ENCODE data around the gene NSL1. TPM values are rescaled to one million over a fixed set of nuclear protein-coding genes. Genes with fewer than 3 reads are reported as not detected.
"Not testable (repeated sequence)": the region's sequence is repeated elsewhere in the genome, so short reads cannot be mapped to it uniquely, and the experiment has no call there.

NSL1 gene
- total and polyA plus RNA-seq, 11 donors, result 9.8 to 38.0 (median 24.9) TPM

DNA sequence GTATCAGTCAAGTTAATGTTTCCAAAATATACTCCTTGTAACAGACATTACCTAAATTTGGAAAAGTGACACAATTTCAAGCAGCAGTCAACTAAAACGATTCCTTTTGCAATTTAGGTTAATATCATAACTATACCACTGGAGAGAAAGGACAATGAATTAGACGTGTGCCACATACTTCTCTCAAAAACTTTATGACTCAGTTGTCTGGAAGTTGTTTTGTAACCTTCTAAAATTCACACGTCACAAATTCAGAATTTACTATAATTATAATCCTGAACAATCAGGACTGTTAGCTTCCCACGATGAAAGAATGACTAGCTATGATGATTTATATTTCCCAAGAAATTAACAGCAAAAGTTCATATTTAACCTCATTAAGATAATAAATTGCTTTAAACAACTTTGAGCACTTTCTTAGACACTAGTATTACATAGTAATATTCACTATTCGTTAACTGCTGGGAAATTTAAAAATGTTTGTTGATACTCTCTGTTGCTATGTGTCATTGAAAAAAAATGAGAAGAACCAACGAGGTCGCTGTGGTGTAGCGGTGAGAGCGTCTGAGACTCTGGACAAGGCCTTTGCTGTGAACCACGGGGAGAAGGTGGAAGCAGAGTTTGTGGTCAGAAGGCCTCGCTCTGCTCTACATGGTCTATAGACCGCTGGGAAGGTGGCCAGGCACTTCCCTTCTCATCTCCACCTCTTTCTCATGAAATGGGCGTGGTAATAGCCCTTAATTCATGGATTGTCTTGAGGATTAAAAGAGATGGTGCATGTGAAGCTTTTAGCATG, 64.0 kb downstream of the NSL1 start:
- no peak for TF ChIP-seq POLR2A (IDR thresholded peaks at IDR 0.05)
- TF ChIP-seq, protein P1, sequence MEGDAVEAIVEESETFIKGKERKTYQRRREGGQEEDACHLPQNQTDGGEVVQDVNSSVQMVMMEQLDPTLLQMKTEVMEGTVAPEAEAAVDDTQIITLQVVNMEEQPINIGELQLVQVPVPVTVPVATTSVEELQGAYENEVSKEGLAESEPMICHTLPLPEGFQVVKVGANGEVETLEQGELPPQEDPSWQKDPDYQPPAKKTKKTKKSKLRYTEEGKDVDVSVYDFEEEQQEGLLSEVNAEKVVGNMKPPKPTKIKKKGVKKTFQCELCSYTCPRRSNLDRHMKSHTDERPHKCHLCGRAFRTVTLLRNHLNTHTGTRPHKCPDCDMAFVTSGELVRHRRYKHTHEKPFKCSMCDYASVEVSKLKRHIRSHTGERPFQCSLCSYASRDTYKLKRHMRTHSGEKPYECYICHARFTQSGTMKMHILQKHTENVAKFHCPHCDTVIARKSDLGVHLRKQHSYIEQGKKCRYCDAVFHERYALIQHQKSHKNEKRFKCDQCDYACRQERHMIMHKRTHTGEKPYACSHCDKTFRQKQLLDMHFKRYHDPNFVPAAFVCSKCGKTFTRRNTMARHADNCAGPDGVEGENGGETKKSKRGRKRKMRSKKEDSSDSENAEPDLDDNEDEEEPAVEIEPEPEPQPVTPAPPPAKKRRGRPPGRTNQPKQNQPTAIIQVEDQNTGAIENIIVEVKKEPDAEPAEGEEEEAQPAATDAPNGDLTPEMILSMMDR (IDR thresholded peaks at IDR 0.05), result no peak
- Histone ChIP-seq H3K4me3 (no peak overlapping the region), H3K27ac (no peak overlapping the region), H3K27me3 (no peaks in the 10 kb centered on the region), H3K9me3 (no peaks in the 10 kb centered on the region), H3K36me3 (peaks cover 0 to 3% (median 0%) of the 10 kb centered on the region in 9 donors), H3K4me1 (peaks cover 0 to 3% (median 0%) of the 10 kb centered on the region in 12 donors)
- WGBS, 4 donors, result 86 to 91% (median 88%) methylated on average over 13 of the region's 13 CpGs
- intact Hi-C loops (cut with DNase I), result no loop called here
- ATAC-seq, result no peak
- DNase-seq, result no peak

DNA sequence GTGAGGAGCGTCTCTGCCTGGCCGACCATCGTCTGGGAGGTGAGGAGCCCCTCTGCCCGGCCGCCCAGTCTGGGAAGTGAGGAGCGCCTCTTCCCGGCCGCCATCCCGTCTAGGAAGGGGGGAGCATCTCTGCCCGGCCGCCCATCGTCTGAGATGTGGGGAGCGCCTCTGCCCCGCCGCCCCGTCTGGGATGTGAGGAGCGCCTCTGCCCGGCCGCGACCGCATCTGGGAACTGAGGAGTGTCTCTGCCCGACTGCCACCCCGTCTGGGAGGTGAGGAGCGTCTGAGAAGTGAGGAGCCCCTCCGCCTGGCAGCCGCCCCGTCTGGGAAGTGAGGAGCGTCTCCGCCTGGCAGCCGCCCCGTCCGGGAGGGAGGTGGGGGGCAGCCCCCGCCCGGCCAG, 66.9 kb downstream of the NSL1 start:
- H3K4me3 ChIP-seq; H3K27ac ChIP-seq; H3K36me3 ChIP-seq; DNase-seq; H3K27me3 ChIP-seq; intact Hi-C loops (cut with DNase I); ATAC-seq; H3K9me3 ChIP-seq: not testable (repeated sequence)
- peaks cover 0 to 19% (median 0%) of the 10 kb centered on the region in 12 donors for H3K4me1 ChIP-seq
- WGBS, 4 donors, result 92 to 98% (median 94%) methylated on average over 13 to 34 of the region's 34 CpGs; no CpG with 5 or more reads in 1 of the 4 donors

DNA sequence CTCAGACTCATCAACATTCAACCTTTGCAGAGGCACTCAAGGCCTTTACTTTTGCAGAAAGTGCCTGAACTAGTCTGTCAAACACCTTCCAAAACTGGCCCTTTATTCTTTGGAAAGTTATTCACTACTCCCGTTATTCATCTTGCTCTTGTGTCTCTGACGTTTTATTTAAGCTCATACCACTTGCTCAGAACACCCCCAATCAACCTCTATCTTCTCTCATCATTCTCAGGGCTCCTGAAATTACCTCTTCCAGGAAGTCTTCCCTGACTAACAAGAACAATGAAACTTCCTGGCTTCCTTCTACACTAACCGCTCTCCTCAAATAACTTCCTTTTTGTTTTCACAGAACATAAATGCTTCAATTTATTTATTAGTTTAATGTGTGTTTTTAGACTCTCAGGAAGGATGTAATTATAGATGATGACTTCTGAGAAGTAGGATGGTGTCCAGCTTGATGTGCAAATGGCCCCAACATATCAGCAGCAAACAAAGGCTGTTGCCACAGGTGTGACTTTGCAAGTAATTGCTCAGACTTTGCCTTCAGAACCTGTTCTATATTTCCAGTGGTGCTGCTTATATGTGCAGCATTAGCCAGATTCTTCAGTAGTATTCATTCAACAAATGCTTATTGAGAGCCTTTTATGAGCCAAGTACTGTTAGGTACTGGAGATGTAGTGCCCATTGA, 69.2 kb downstream of the NSL1 start:
- Histone ChIP-seq H3K4me1 (peaks cover 0 to 19% (median 0%) of the 10 kb centered on the region in 12 donors), H3K27ac (no peak overlapping the region), H3K9me3 (peaks cover 0 to 5% (median 0%) of the 10 kb centered on the region in 12 donors), H3K4me3 (no peak overlapping the region), H3K27me3 (no peaks in the 10 kb centered on the region), H3K36me3 (no peaks in the 10 kb centered on the region)
- TF ChIP-seq POLR2A (IDR thresholded peaks at IDR 0.05), result no peak
- TF ChIP-seq, protein P1 (IDR thresholded peaks at IDR 0.05), result no peak
- intact Hi-C loops (cut with DNase I), result no loop called here
- 62 to 79% (median 67%) methylated on average over 3 of the region's 3 CpGs for whole genome bisulfite sequencing, 4 donors
- ATAC-seq (no peak), DNase-seq (no peak)

DNA sequence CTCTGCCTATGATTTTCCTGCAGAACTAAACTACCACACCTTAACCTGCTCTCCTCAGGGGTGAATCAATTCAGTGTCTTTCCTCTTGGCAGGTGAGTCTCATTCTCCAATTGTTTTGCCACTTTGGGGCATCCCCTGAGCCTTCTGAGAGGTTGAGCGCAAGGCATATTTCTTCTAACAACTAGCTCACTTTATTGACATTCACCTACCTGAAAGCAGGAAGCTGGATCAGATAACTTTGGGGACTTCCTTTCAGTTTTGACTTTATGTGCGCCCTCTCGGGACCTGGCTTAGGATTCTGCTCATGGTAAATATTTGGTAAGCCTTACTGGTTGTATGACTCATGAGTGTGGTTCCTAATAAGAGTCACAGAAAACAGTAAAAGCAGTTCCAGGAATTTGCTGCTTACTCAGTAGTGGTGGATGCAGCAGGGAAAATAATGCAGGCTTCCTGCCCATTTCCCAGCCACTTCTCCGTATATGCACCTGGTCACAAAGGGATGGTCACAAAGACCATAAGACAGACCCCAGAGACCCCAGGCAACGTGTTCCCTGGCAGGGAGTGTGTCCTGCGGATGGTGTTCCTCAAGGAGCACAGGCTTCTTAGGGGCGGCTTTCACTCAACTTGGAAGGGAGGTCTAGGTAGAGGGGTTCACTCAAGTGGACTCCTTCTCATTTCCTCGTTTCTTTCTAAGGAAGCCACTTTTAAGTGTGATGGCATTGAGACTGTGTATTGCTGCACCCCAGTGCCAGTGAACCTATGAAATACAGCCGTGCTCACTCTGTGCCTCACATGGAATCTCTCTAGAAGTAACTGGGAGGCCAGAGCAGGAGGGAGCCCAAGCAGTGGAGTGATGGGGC, 70.0 kb downstream of the NSL1 start:
- H3K27me3 ChIP-seq, result no peaks in the 10 kb centered on the region
- intact Hi-C loops (cut with DNase I), result no loop called here
- H3K27ac ChIP-seq, result peak overlapping the region in 1 of 12 donors; percentile 15
- H3K36me3 ChIP-seq, result no peaks in the 10 kb centered on the region
- peaks cover 0 to 19% (median 0%) of the 10 kb centered on the region in 12 donors for H3K4me1 ChIP-seq
- ATAC-seq (no peak), DNase-seq (no peak)
- no peak overlapping the region for H3K4me3 ChIP-seq
- H3K9me3 ChIP-seq, result peaks cover 0 to 5% (median 0%) of the 10 kb centered on the region in 12 donors
- TF ChIP-seq, protein P1 (IDR thresholded peaks at IDR 0.05), result no peak
- TF ChIP-seq POLR2A (IDR thresholded peaks at IDR 0.05), result no peak
- 81 to 88% (median 84%) methylated on average over 9 of the region's 9 CpGs for WGBS, 4 donors

Measured in heart left ventricle (tissue), 16 donors.